OCI-LY7 (cell line): ENCODE measurements around the gene OR7G2.

Source experiments
- CTCF ChIP-seq: fragments of 200-600 bp; sonication (generic); conservative IDR thresholded peaks from 2 replicates; pipeline ENCODE4 v1.5.1; 2014; ENCODE audit warnings: mild to moderate bottlenecking, antibody characterized with exemption, low read length, moderate library complexity, mixed read lengths
- EZH2phosphoT487 ChIP-seq: fragments of 200-600 bp; sonication (generic); IDR thresholded peaks from 2 replicates; pipeline ENCODE4 v1.6.1; 2018; ENCODE audit warnings: low read depth, borderline replicate concordance, mild to moderate bottlenecking, mixed run types, antibody characterized with exemption, low read length, moderate library complexity, mixed read lengths

DNA sequence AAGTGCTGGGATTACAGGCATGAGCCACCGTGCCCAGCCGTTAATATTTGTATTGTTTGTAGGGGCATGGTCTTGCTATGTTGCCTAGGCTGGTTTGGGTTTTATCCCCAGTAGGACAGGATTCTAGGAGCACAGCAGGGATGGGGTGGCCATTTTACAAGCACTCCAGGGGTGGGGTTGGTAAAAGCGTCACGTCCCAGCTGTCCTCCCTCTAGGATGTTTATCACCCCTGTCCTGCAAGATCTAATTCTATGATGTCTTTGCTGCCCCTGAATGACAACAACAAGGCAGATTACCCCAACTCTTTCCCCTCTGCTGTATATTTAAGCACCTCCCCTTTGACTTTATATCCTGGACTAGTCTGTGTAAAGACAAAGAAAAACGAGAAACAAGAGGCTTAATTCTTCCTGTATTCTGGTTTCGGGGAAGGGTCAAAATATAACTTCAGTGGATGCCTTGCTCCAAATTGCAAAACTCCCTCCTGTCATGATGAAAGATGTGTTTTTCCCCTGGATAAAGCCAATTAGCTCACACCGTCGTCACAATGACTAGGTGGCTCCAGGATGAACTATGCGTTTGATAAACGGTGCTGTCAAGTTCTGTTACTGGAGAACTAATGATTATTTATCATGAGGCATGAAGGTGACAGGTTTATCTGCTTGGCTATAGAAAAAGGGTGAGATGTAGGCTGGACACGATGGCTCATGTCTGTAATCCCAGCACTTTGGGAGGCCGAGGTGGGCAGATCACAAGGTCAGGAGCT, 48.2 kb downstream of the OR7G2 start:
- TF ChIP-seq CTCF = no peak
- no peak for TF ChIP-seq EZH2phosphoT487
